RWPE2 (cell line): Measurements from ENCODE around the gene WDR20.

Experiments used
- ATAC-seq: fragments of 200-7000 bp; cut with Tn5 transposase; 3 replicates; pipeline ENCODE4 v1.9.1; 2021; ENCODE audit warnings: low read depth
- DNase-seq: peaks from one replicate; pipeline ENCODE4 v3.0.0-alpha.2; 2020; ENCODE audit warnings: low spot score
- H3K27ac ChIP-seq: fragments of 450-650 bp; 2 replicates; pipeline ENCODE4 v1.5.1; 2017; ENCODE audit warnings: mild to moderate bottlenecking; ENCODE audit not compliant: poor library complexity, severe bottlenecking
- H3K27me3 ChIP-seq: fragments of 250-450 bp; sonication (Bioruptor Pico); 2 replicates; pipeline ENCODE4 v1.5.1; 2021; ENCODE audit warnings: mild to moderate bottlenecking, moderate library complexity; ENCODE audit not compliant: insufficient read depth, poor library complexity, severe bottlenecking
- H3K36me3 ChIP-seq: fragments of 250-450 bp; sonication (Bioruptor Pico); 2 replicates; pipeline ENCODE4 v1.5.1; 2020; ENCODE audit warnings: low read depth, mild to moderate bottlenecking, moderate library complexity
- H3K4me1 ChIP-seq: fragments of 250-450 bp; sonication (Bioruptor Pico); 2 replicates; pipeline ENCODE4 v1.5.1; 2021; ENCODE audit warnings: mild to moderate bottlenecking, moderate library complexity; ENCODE audit not compliant: insufficient read depth, poor library complexity, severe bottlenecking
- H3K4me3 ChIP-seq: fragments of 250-450 bp; sonication (Bioruptor Pico); 2 replicates; pipeline ENCODE4 v1.5.1; 2021; ENCODE audit warnings: mild to moderate bottlenecking, moderate library complexity; ENCODE audit not compliant: severe bottlenecking
- H3K9me3 ChIP-seq: fragments of 250-450 bp; sonication (Bioruptor Pico); 2 replicates; pipeline ENCODE4 v1.5.1; 2021; ENCODE audit warnings: mild to moderate bottlenecking, moderate library complexity; ENCODE audit not compliant: severe bottlenecking
- CTCF ChIP-seq: fragments of 450-650 bp; IDR thresholded peaks from one replicate; pipeline ENCODE4 v1.5.1; 2017; ENCODE audit warnings: mild to moderate bottlenecking, moderate library complexity; ENCODE audit not compliant: poor library complexity, severe bottlenecking

WDR20 gene

GRCh38 chr14:102218688-102219087 lies 79.0 kb downstream of the WDR20 start:
- Histone ChIP-seq H3K4me3 (no peak overlapping the region), H3K36me3 (peaks cover 14% of the 10 kb centered on the region), H3K27ac (no peak overlapping the region), H3K9me3 (no peaks in the 10 kb centered on the region), H3K27me3 (no peaks in the 10 kb centered on the region), H3K4me1 (peaks cover 13% of the 10 kb centered on the region)
- no peak for TF ChIP-seq CTCF
- ATAC-seq (no peak), DNase-seq (no peak)

GRCh38 chr14:102219316-102219715 lies 79.6 kb downstream of the WDR20 start:
- H3K36me3 ChIP-seq = peaks cover 11% of the 10 kb centered on the region
- peaks cover 13% of the 10 kb centered on the region for H3K4me1 ChIP-seq
- no peak for ATAC-seq
- H3K27ac ChIP-seq = no peak overlapping the region
- H3K4me3 ChIP-seq = no peak overlapping the region
- no peak for DNase-seq
- TF ChIP-seq CTCF = no peak
- no peaks in the 10 kb centered on the region for H3K27me3 ChIP-seq
- no peaks in the 10 kb centered on the region for H3K9me3 ChIP-seq

GRCh38 chr14:102220031-102220430 lies 80.3 kb downstream of the WDR20 start:
- H3K36me3 ChIP-seq = peaks cover 10% of the 10 kb centered on the region; the same call in 1 of the 2 replicates
- ATAC-seq = no peak
- no peak overlapping the region for H3K4me3 ChIP-seq
- no peak for DNase-seq
- no peaks in the 10 kb centered on the region for H3K9me3 ChIP-seq
- TF ChIP-seq CTCF = no peak
- H3K4me1 ChIP-seq = peaks cover 13% of the 10 kb centered on the region
- H3K27me3 ChIP-seq = no peaks in the 10 kb centered on the region
- no peak overlapping the region for H3K27ac ChIP-seq

- H3K27me3 ChIP-seq = no peaks in the 10 kb centered on the region
- ATAC-seq (peak; percentile 69), DNase-seq (no peak)
- no peak overlapping the region for H3K4me3 ChIP-seq
- no peak for TF ChIP-seq CTCF
- H3K4me1 ChIP-seq = peaks cover 13% of the 10 kb centered on the region
- H3K36me3 ChIP-seq = peaks cover 11% of the 10 kb centered on the region; the same call in 1 of the 2 replicates
- no peaks in the 10 kb centered on the region for H3K9me3 ChIP-seq
- peak overlapping the region; percentile 39 for H3K27ac ChIP-seq
These were observed 81.3 kb downstream of the WDR20 start for GRCh38 chr14:102221026-102221425.

GRCh38 chr14:102222009-102222575 lies 82.4 kb downstream of the WDR20 start:
- Histone ChIP-seq H3K4me3 (no peak overlapping the region), H3K27me3 (no peaks in the 10 kb centered on the region), H3K4me1 (peaks cover 13% of the 10 kb centered on the region), H3K27ac (no peak overlapping the region), H3K36me3 (peaks cover 11% of the 10 kb centered on the region; the same call in 1 of the 2 replicates), H3K9me3 (no peaks in the 10 kb centered on the region)
- DNase-seq = no peak
- no peak for TF ChIP-seq CTCF
- no peak for ATAC-seq
